H9 (cell line): ENCODE measurements around the gene LMF1. TPM values are rescaled to one million over a fixed set of nuclear protein-coding genes. Genes with fewer than 3 reads are reported as not detected.

ENCODE experiments used
- DNase-seq: peaks from one replicate; pipeline ENCODE4 v3.0.0-alpha.2; 2017
- H2AFZ ChIP-seq: one replicate; pipeline ENCODE4 v1.6.1; 2013; ENCODE audit warnings: mild to moderate bottlenecking, low read length, control low read depth, moderate library complexity
- H2AK5ac ChIP-seq: 2 replicates; pipeline ENCODE4 v1.6.1; 2013; ENCODE audit warnings: low read length, control low read depth, mixed read lengths; ENCODE audit not compliant: insufficient read length
- H2BK120ac ChIP-seq: one replicate; pipeline ENCODE4 v1.6.1; 2013; ENCODE audit warnings: low read depth, mild to moderate bottlenecking, low read length, control low read depth, inconsistent platforms; ENCODE audit not compliant: poor library complexity, severe bottlenecking
- H2BK12ac ChIP-seq: 2 replicates; pipeline ENCODE4 v1.6.1; 2013; ENCODE audit warnings: low read length, control low read depth, mixed read lengths, low read depth; ENCODE audit not compliant: insufficient read length
- H2BK15ac ChIP-seq: 2 replicates; pipeline ENCODE4 v1.6.1; 2013; ENCODE audit warnings: low read depth, low read length, control low read depth
- H2BK20ac ChIP-seq: one replicate; pipeline ENCODE4 v1.6.1; 2013; ENCODE audit warnings: low read depth, mild to moderate bottlenecking, low read length, control low read depth, inconsistent platforms; ENCODE audit not compliant: poor library complexity, severe bottlenecking
- H2BK5ac ChIP-seq: 2 replicates; pipeline ENCODE4 v1.6.1; 2013; ENCODE audit warnings: low read length, control low read depth, mixed read lengths; ENCODE audit not compliant: insufficient read length
- H3K14ac ChIP-seq: 2 replicates; pipeline ENCODE4 v1.6.1; 2013; ENCODE audit warnings: low read length, control low read depth; ENCODE audit not compliant: insufficient read depth
- H3K18ac ChIP-seq: 2 replicates; pipeline ENCODE4 v1.6.1; 2013; ENCODE audit warnings: low read depth, mild to moderate bottlenecking, mixed read lengths, low read length, control low read depth; ENCODE audit not compliant: insufficient read length
- H3K23ac ChIP-seq: 2 replicates; pipeline ENCODE4 v1.6.1; 2013; ENCODE audit warnings: low read length, control low read depth, mixed read lengths, low read depth; ENCODE audit not compliant: insufficient read length
- H3K23me2 ChIP-seq: 2 replicates; pipeline ENCODE4 v1.6.1; 2013; ENCODE audit warnings: low read depth, mild to moderate bottlenecking, mixed read lengths, low read length, control low read depth; ENCODE audit not compliant: insufficient read length, poor library complexity, severe bottlenecking
- H3K27ac ChIP-seq: 2 replicates; pipeline ENCODE4 v1.5.1; 2013; ENCODE audit warnings: low read length, control low read depth, mixed read lengths, low read depth; ENCODE audit not compliant: insufficient read length
- H3K27me3 ChIP-seq: 2 replicates; pipeline ENCODE4 v1.6.1; 2013; ENCODE audit warnings: low read length, control low read depth, inconsistent platforms; ENCODE audit not compliant: insufficient read depth
- H3K4ac ChIP-seq: 2 replicates; pipeline ENCODE4 v1.6.1; 2013; ENCODE audit warnings: low read depth, mild to moderate bottlenecking, control low read depth, inconsistent platforms, low read length, moderate library complexity
- H3K4me1 ChIP-seq: 2 replicates; pipeline ENCODE4 v1.6.1; 2013; ENCODE audit warnings: low read length, control low read depth, inconsistent platforms; ENCODE audit not compliant: insufficient read depth
- H3K4me2 ChIP-seq: 2 replicates; pipeline ENCODE4 v1.6.1; 2013; ENCODE audit warnings: low read length, control low read depth, mixed read lengths; ENCODE audit not compliant: insufficient read length, insufficient read depth
- H3K56ac ChIP-seq: 2 replicates; pipeline ENCODE4 v1.6.1; 2013; ENCODE audit warnings: low read depth, mild to moderate bottlenecking, mixed read lengths, low read length, control low read depth; ENCODE audit not compliant: insufficient read length
- H3K79me1 ChIP-seq: 2 replicates; pipeline ENCODE4 v1.6.1; 2013; ENCODE audit warnings: low read depth, mild to moderate bottlenecking, moderate library complexity, low read length, control low read depth, inconsistent platforms; ENCODE audit not compliant: insufficient read depth, poor library complexity, severe bottlenecking
- H3K79me2 ChIP-seq: 2 replicates; pipeline ENCODE4 v1.6.1; 2013; ENCODE audit warnings: low read length, control low read depth, inconsistent platforms; ENCODE audit not compliant: insufficient read depth
- H3K9ac ChIP-seq: 2 replicates; pipeline ENCODE4 v1.6.1; 2013; ENCODE audit warnings: low read length, control low read depth, mixed read lengths; ENCODE audit not compliant: insufficient read length; ENCODE audit errors: extremely low read depth
- H3K9me3 ChIP-seq: one replicate; pipeline ENCODE4 v1.6.1; 2013; ENCODE audit warnings: low read depth, low read length, inconsistent platforms; ENCODE audit not compliant: control insufficient read depth
- H3T11ph ChIP-seq: one replicate; pipeline ENCODE4 v1.6.1; 2013; ENCODE audit warnings: mild to moderate bottlenecking, low read length, control low read depth, inconsistent platforms
- H4K20me1 ChIP-seq: one replicate; pipeline ENCODE4 v1.6.1; 2013; ENCODE audit not compliant: control insufficient read depth, insufficient read length, insufficient read depth
- H4K5ac ChIP-seq: 2 replicates; pipeline ENCODE4 v1.6.1; 2013; ENCODE audit warnings: low read depth, mild to moderate bottlenecking, mixed read lengths, low read length, control low read depth; ENCODE audit not compliant: insufficient read length
- H4K8ac ChIP-seq: replicated peaks from 2 replicates; pipeline ENCODE4 v1.6.1; 2013; ENCODE audit warnings: low read length, control low read depth, mixed read lengths, low read depth; ENCODE audit not compliant: insufficient read length
- H4K91ac ChIP-seq: 2 replicates; pipeline ENCODE4 v1.6.1; 2013; ENCODE audit warnings: low read depth, mild to moderate bottlenecking, moderate library complexity, mixed read lengths, low read length, control low read depth; ENCODE audit not compliant: insufficient read length
- H3K27ac Mint-ChIP-seq, 3 experiments: 2 replicates in 2 of 3; 3 replicates in 1 of 3; pipeline ENCODE4 v1.8.0; 2020 to 2021; ENCODE audit warnings: mixed read lengths in 3 of 3, mild to moderate bottlenecking in 1 of 3, moderate library complexity in 1 of 3
- H3K27me3 Mint-ChIP-seq: 2 replicates; pipeline ENCODE4 v1.8.0; 2021; ENCODE audit warnings: low read depth, mild to moderate bottlenecking, moderate library complexity, mixed read lengths
- H3K36me3 Mint-ChIP-seq, 3 experiments: 2 replicates in 2 of 3; 3 replicates in 1 of 3; pipeline ENCODE4 v1.8.0; 2020 to 2021; ENCODE audit warnings: low read depth in 3 of 3, mixed read lengths in 3 of 3; ENCODE audit not compliant: insufficient read depth in 1 of 3
- H3K4me1 Mint-ChIP-seq, 2 experiments: 2 replicates each; pipeline ENCODE4 v1.8.0; 2020; ENCODE audit warnings: mixed read lengths in 2 of 2
- H3K4me3 Mint-ChIP-seq, 2 experiments: 2 replicates in 1 of 2; 3 replicates in 1 of 2; pipeline ENCODE4 v1.8.0; 2020 to 2021; ENCODE audit warnings: mild to moderate bottlenecking in 2 of 2, mixed read lengths in 2 of 2, moderate library complexity in 1 of 2
- H3K9me3 Mint-ChIP-seq, 2 experiments: 2 replicates in 1 of 2; 3 replicates in 1 of 2; pipeline ENCODE4 v1.8.0; 2020; ENCODE audit warnings: mild to moderate bottlenecking in 2 of 2, mixed read lengths in 2 of 2, moderate library complexity in 1 of 2
- CTCF ChIP-seq: fragments of 200-600 bp; sonication (generic); conservative IDR thresholded peaks from 3 replicates; pipeline ENCODE4 v1.8.0; 2021; ENCODE audit warnings: antibody characterized with exemption, mild to moderate bottlenecking
- WGBS: extraction: QIAGEN DNeasy Blood & Tissue Kit; methylation state at CpG from one replicate; pipeline ENCODE4 v1.1.7; 2013; ENCODE audit warnings: missing lambda C conversion rate, low lambda C conversion rate, mixed read lengths; ENCODE audit not compliant: insufficient read length; ENCODE audit errors: extremely low coverage; 5-methylcytosine and 5-hydroxymethylcytosine counted together
- total RNA-seq: library from RNA; stranded (reverse); gene quantifications from 2 replicates; pipeline ENCODE4 v1.2.1, GENCODE V29; 2021

Gene LMF1
- total RNA-seq, 1 experiment from 2014 or later: 7.1 TPM

GRCh38 chr16:913817-914439 lies 56.9 kb downstream of the LMF1 start:
- H3T11ph ChIP-seq: no peak overlapping the region

More at GRCh38 chr16:913817-914439, 56.9 kb downstream of the LMF1 start:
- H3K56ac ChIP-seq: no peak overlapping the region
- no peaks in the 10 kb centered on the region for H3K79me2 ChIP-seq
- H2BK120ac ChIP-seq: no peak overlapping the region
- H3K23ac ChIP-seq: no peak overlapping the region
- no CpG with 5 or more reads among the region's 26 CpGs for WGBS
- H3K27ac ChIP-seq: no peak overlapping the region
- H2BK15ac ChIP-seq: no peak overlapping the region
- no peak overlapping the region for H3K14ac ChIP-seq
- Mint-ChIP-seq H3K36me3 (peaks cover 0 to 4% (median 2%) of the 10 kb centered on the region in 3 experiments; a peak in 1 of 7 replicates), H3K9me3 (no peaks in the 10 kb centered on the region), H3K4me1 (peaks cover 5 to 8% of the 10 kb centered on the region in 2 experiments; a peak in 3 of 4 replicates), H3K4me3 (no peak overlapping the region), H3K27me3 (no peaks in the 10 kb centered on the region; the same call in 1 of the 2 replicates), H3K27ac (no peak overlapping the region)
- H2AFZ ChIP-seq: no peak overlapping the region
- H2BK5ac ChIP-seq: no peak overlapping the region
- H4K20me1 ChIP-seq: no peaks in the 10 kb centered on the region
- H2BK20ac ChIP-seq: no peak overlapping the region
- no peaks in the 10 kb centered on the region for H3K27me3 ChIP-seq
- no peak for DNase-seq
- no peak overlapping the region for H3K18ac ChIP-seq
- H4K5ac ChIP-seq: no peak overlapping the region
- H3K4me2 ChIP-seq: no peak overlapping the region
- H3K9ac ChIP-seq: no peak overlapping the region
- H2AK5ac ChIP-seq: no peak overlapping the region
- H3K4me1 ChIP-seq: no peaks in the 10 kb centered on the region
- no peak overlapping the region for H4K91ac ChIP-seq
- TF ChIP-seq CTCF: no peak
- H3K4ac ChIP-seq: no peak overlapping the region
- H4K8ac ChIP-seq: no peak overlapping the region
- H3K79me1 ChIP-seq: no peaks in the 10 kb centered on the region
- no peaks in the 10 kb centered on the region for H3K9me3 ChIP-seq
- no peaks in the 10 kb centered on the region for H3K23me2 ChIP-seq
- no peak overlapping the region for H2BK12ac ChIP-seq
